HCT116 (cell line): ENCODE data around the gene MAP2K1. TPM values are rescaled to one million over a fixed set of nuclear protein-coding genes. Genes with fewer than 3 reads are reported as not detected.

Experiments
- ATAC-seq: fragments of 200-7000 bp; cut with Tn5 transposase; 2 replicates; pipeline ENCODE4 v1.9.1; 2020; ENCODE audit warnings: mild to moderate bottlenecking, moderate library complexity
- BruUV-seq: library from RNA; stranded (reverse); fragments of 400-500 nt; replicated peaks from 2 replicates; lab custom pipeline; 2021; lab: Mats Ljungman, UMichigan
- CTCF ChIA-PET: fragments of 300-600 bp; sonication (Branson Sonifier 250); formaldehyde crosslinking; loops from one replicate; lab custom pipeline; 2021; ENCODE audit warnings: antibody characterized with exemption; lab: Charles Lee
- POLR2A ChIA-PET: fragments of 300-600, 350-600 bp; sonication (Branson Sonifier 250); formaldehyde crosslinking; loops from one replicate; lab custom pipeline; 2021; ENCODE audit warnings: antibody characterized with exemption; lab: Charles Lee
- RAD21 ChIA-PET, 2 experiments: fragments of 300-600 bp; sonication (Branson Sonifier 250); formaldehyde crosslinking; loops; one replicate each; lab custom pipeline; 2023; ENCODE audit warnings: low total read pairs in 2 of 2; ENCODE audit not compliant: uncharacterized antibody in 2 of 2, unreplicated experiment in 2 of 2, low non-redundant PET in 1 of 2; lab: Charles Lee
- DNase-seq: peaks from one replicate; pipeline ENCODE4 v3.0.0-alpha.2; 2010; ENCODE audit warnings: low read depth, low spot score
- H2AFZ ChIP-seq: fragments of 200-600 bp; shearing (Covaris generic), sonication (generic); 2 replicates; pipeline ENCODE4 v1.6.1; 2017; ENCODE audit warnings: low read depth, mixed run types, mixed read lengths, antibody characterized with exemption, low read length; ENCODE audit not compliant: poor library complexity, severe bottlenecking
- H3K27ac ChIP-seq: 2 replicates; pipeline ENCODE4 v1.5.1; 2012; ENCODE audit warnings: low read depth, low read length
- H3K27me3 ChIP-seq: fragments of 200-600 bp; sonication (generic); 2 replicates; pipeline ENCODE4 v1.6.1; 2016; ENCODE audit warnings: mixed run types, low read length, mixed read lengths; ENCODE audit not compliant: insufficient read depth
- H3K36me3 ChIP-seq, 2 experiments: fragments of 200-500 bp in 1 of 2; fragments of 200-600 bp in 1 of 2; sonication (Bioruptor generic) in 1 of 2; sonication (generic) in 1 of 2; 2 replicates each; pipeline versions ENCODE4 v1.5.1 to v1.6.1; 2014 to 2016; ENCODE audit warnings: low read length in 2 of 2, inconsistent platforms in 1 of 2, mixed read lengths in 1 of 2, mixed run types in 1 of 2; ENCODE audit not compliant: insufficient read depth in 2 of 2, control insufficient read depth in 1 of 2
- H3K4me1 ChIP-seq, 2 experiments: fragments of 200-600 bp in 1 of 2; sonication (generic) in 1 of 2; 2 replicates each; pipeline versions ENCODE4 v1.5.1 to v1.6.1; 2012 to 2017; ENCODE audit warnings: low read length in 2 of 2, inconsistent platforms in 1 of 2, mild to moderate bottlenecking in 1 of 2, mixed read lengths in 1 of 2, mixed run types in 1 of 2, moderate library complexity in 1 of 2; ENCODE audit not compliant: insufficient read depth in 2 of 2, control insufficient read depth in 1 of 2
- H3K4me2 ChIP-seq: fragments of 200-600 bp; sonication (generic); 2 replicates; pipeline ENCODE4 v1.6.1; 2017; ENCODE audit warnings: mixed run types, low read length, mixed read lengths
- H3K4me3 ChIP-seq, 2 experiments: fragments of 200-600 bp in 1 of 2; sonication (generic) in 1 of 2; replicated peaks in 1 of 2; 2 replicates each; pipeline ENCODE4 v1.5.1; 2011 to 2016; ENCODE audit warnings: low read length in 2 of 2, control low read depth in 1 of 2, low read depth in 1 of 2, mild to moderate bottlenecking in 1 of 2, mixed read lengths in 1 of 2, mixed run types in 1 of 2
- H3K79me2 ChIP-seq: fragments of 200-600 bp; sonication (generic); 2 replicates; pipeline ENCODE4 v1.6.1; 2017; ENCODE audit warnings: mild to moderate bottlenecking, mixed run types, low read length, moderate library complexity, mixed read lengths; ENCODE audit not compliant: insufficient read depth
- H3K9ac ChIP-seq: fragments of 200-600 bp; sonication (generic); 2 replicates; pipeline ENCODE4 v1.6.1; 2016; ENCODE audit warnings: low read length, mixed read lengths
- H3K9me2 ChIP-seq: fragments of 200-600 bp; sonication (generic), shearing (Covaris generic); 2 replicates; pipeline ENCODE4 v1.6.1; 2017; ENCODE audit warnings: mixed run types, mild to moderate bottlenecking, moderate library complexity; ENCODE audit not compliant: insufficient read depth
- H3K9me3 ChIP-seq, 2 experiments: fragments of 200-500 bp in 1 of 2; fragments of 200-600 bp in 1 of 2; sonication (Bioruptor generic) in 1 of 2; sonication (generic) in 1 of 2; 2 replicates each; pipeline ENCODE4 v1.6.1; 2014 to 2017; ENCODE audit warnings: low read length in 2 of 2, mixed read lengths in 2 of 2, inconsistent platforms in 1 of 2, low read depth in 1 of 2, mild to moderate bottlenecking in 1 of 2, mixed run types in 1 of 2, moderate library complexity in 1 of 2; ENCODE audit not compliant: control insufficient read depth in 1 of 2, insufficient read depth in 1 of 2
- H4K20me1 ChIP-seq: fragments of 200-600 bp; sonication (generic), shearing (Covaris generic); 2 replicates; pipeline ENCODE4 v1.6.1; 2017; ENCODE audit warnings: mixed run types, mild to moderate bottlenecking, moderate library complexity; ENCODE audit not compliant: insufficient read depth
- CBX3 ChIP-seq: IDR thresholded peaks from 2 replicates; pipeline ENCODE4 v1.6.1; 2012; ENCODE audit warnings: low read depth
- EGR1 ChIP-seq: IDR thresholded peaks from 2 replicates; pipeline ENCODE4 v1.6.1; 2012; ENCODE audit warnings: low read depth
- ELF1 ChIP-seq: IDR thresholded peaks from 2 replicates; pipeline ENCODE4 v1.6.1; 2012; ENCODE audit warnings: low read depth, borderline replicate concordance
- FOSL1 ChIP-seq: IDR thresholded peaks from 2 replicates; pipeline ENCODE4 v1.6.1; 2012; ENCODE audit warnings: low read depth
- POLR2AphosphoS5 ChIP-seq: IDR thresholded peaks from 2 replicates; pipeline ENCODE4 v1.6.1; 2011; ENCODE audit warnings: mild to moderate bottlenecking, low read depth, low read length, moderate library complexity
- SIN3A ChIP-seq: IDR thresholded peaks from 2 replicates; pipeline ENCODE4 v1.6.1; 2012; ENCODE audit warnings: low read depth
- SP1 ChIP-seq: IDR thresholded peaks from 2 replicates; pipeline ENCODE4 v1.6.1; 2012; ENCODE audit warnings: low read depth
- SRF ChIP-seq: IDR thresholded peaks from 2 replicates; pipeline ENCODE4 v1.6.1; 2012; ENCODE audit warnings: low read depth
- YY1 ChIP-seq: IDR thresholded peaks from 2 replicates; pipeline ENCODE4 v1.6.1; 2011; ENCODE audit warnings: low read length, low read depth, moderate library complexity, mild to moderate bottlenecking; ENCODE audit not compliant: insufficient replicate concordance; ENCODE audit errors: extremely low read depth
- ZBTB33 ChIP-seq: IDR thresholded peaks from 2 replicates; pipeline ENCODE4 v1.6.1; 2011; ENCODE audit warnings: mild to moderate bottlenecking, low read length, moderate library complexity; ENCODE audit not compliant: insufficient replicate concordance; ENCODE audit errors: extremely low read depth
- ZNF274 ChIP-seq: fragments of 200-500 bp; sonication (Bioruptor generic); IDR thresholded peaks from 2 replicates; pipeline ENCODE4 v1.6.1; 2014; ENCODE audit warnings: mild to moderate bottlenecking, low read depth, low read length, inconsistent platforms
- intact Hi-C: fragments of 100-400 bp; cut with micrococcal nuclease; formaldehyde crosslinking; loops from 2 replicates; pipeline ENCODE4 v1.10.0; 2022
- total RNA-seq: library from RNA; stranded (reverse); gene quantifications from one replicate; pipeline ENCODE4 v1.2.1, GENCODE V29; 2021; ENCODE audit not compliant: unreplicated experiment
- TF ChIP-seq, protein P1 (sequence below): IDR thresholded peaks from 2 replicates; pipeline ENCODE4 v1.6.1; 2012

MAP2K1 gene
- total RNA-seq, 1 experiment from 2014 or later = 52.3 TPM

- no peak overlapping the region for H3K27ac ChIP-seq
- no peaks in the 10 kb centered on the region for H3K9me3 ChIP-seq
- H2AFZ ChIP-seq = no peak overlapping the region
- CTCF ChIA-PET = no interaction called here
- no peaks in the 10 kb centered on the region for H3K4me1 ChIP-seq
- ATAC-seq = no peak
- H3K9me2 ChIP-seq = no peaks in the 10 kb centered on the region
- intact Hi-C loops = no loop called here
- no peak overlapping the region for H3K4me3 ChIP-seq
- BruUV-seq = no TSS peak
- no peak for TF ChIP-seq SP1
- TF ChIP-seq ZNF274 = no peak
- no peaks in the 10 kb centered on the region for H3K27me3 ChIP-seq
- 0 out of 2 replicates have a peak, but pooled peaks cover 2% of the 10 kb centered on the region for H4K20me1 ChIP-seq
- no peak overlapping the region for H3K4me2 ChIP-seq
- peaks cover 70% of the 10 kb centered on the region for H3K79me2 ChIP-seq
- RAD21 ChIA-PET = no interaction called here
- no peak overlapping the region for H3K9ac ChIP-seq
- POLR2A ChIA-PET = no interaction called here
- DNase-seq = no peak
- H3K36me3 ChIP-seq = no peaks in the 10 kb centered on the region
Observed at GRCh38 chr15:66422347-66422746, 35.6 kb downstream of the MAP2K1 start.

DNA sequence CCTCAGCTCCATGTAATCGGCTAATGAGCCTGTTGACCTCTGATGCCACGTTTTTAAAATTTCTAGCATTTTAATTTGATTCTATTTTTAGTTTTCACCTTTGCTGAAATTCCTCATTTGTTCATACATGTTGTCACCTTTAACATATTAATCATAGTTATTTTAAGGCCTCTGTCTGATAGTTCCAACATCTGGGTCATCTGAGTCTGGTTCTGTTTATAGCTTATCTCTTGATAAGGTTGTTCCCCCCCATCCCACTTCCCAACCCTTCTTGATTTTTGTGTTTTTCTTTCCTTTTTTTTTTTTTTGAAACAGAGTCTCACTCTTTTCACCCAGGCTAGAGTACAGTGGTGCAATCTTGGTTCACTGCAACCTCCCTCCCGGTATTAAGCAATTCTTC is 36.4 kb downstream of the MAP2K1 start:
- intact Hi-C loops = no loop called here
- Histone ChIP-seq H3K27ac (no peak overlapping the region), H3K36me3 (no peaks in the 10 kb centered on the region), H2AFZ (no peak overlapping the region), H3K9ac (no peak overlapping the region), H3K4me3 (no peak overlapping the region), H3K4me2 (no peak overlapping the region), H3K4me1 (no peaks in the 10 kb centered on the region), H3K9me3 (no peaks in the 10 kb centered on the region)
- BruUV-seq = no TSS peak
- RAD21 ChIA-PET = no interaction called here
- TF ChIP-seq CBX3 (no peak), YY1 (no peak), EGR1 (no peak), ELF1 (no peak), POLR2AphosphoS5 (no peak), ZBTB33 (no peak), SIN3A (no peak), FOSL1 (no peak), SRF (no peak)
- TF ChIP-seq, protein P1, sequence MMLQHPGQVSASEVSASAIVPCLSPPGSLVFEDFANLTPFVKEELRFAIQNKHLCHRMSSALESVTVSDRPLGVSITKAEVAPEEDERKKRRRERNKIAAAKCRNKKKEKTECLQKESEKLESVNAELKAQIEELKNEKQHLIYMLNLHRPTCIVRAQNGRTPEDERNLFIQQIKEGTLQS = no peak
- TF ChIP-seq, all 23 proteins: peak for 0
- ATAC-seq (no peak), DNase-seq (no peak)
- Histone ChIP-seq H4K20me1 (no peaks in the 10 kb centered on the region), H3K9me2 (no peaks in the 10 kb centered on the region), H3K79me2 (peaks cover 62% of the 10 kb centered on the region), H3K27me3 (no peaks in the 10 kb centered on the region)
- ChIA-PET POLR2A (no interaction called here), CTCF (no interaction called here)
